HUES48 (cell line): ENCODE data around the gene FOXR1.

Experiments
- H3K27ac ChIP-seq: one replicate; pipeline ENCODE4 v1.7.0; 2013; ENCODE audit warnings: low read depth, low read length, inconsistent platforms
- H3K27me3 ChIP-seq: 2 replicates; pipeline ENCODE4 v1.6.1; 2013; ENCODE audit warnings: mild to moderate bottlenecking, low read length; ENCODE audit not compliant: control insufficient read depth, insufficient read depth
- H3K36me3 ChIP-seq: 2 replicates; pipeline ENCODE4 v1.6.1; 2013; ENCODE audit warnings: low read length; ENCODE audit not compliant: control insufficient read depth, insufficient read depth
- H3K4me1 ChIP-seq: 2 replicates; pipeline ENCODE4 v1.6.1; 2013; ENCODE audit warnings: mild to moderate bottlenecking, low read length; ENCODE audit not compliant: control insufficient read depth, insufficient read depth
- H3K4me3 ChIP-seq: 2 replicates; pipeline ENCODE4 v1.5.1; 2013; ENCODE audit warnings: mild to moderate bottlenecking, low read depth, low read length
- H3K9ac ChIP-seq: 2 replicates; pipeline ENCODE4 v1.6.1; 2013; ENCODE audit warnings: mild to moderate bottlenecking, low read depth, low read length, moderate library complexity
- H3K9me3 ChIP-seq: 2 replicates; pipeline ENCODE4 v1.6.1; 2013; ENCODE audit warnings: low read length; ENCODE audit not compliant: control insufficient read depth, insufficient read depth

The FOXR1 gene

GRCh38 chr11:119019996-119020395, 48.4 kb downstream of the FOXR1 start:
- H3K4me1 ChIP-seq = peaks cover 8% of the 10 kb centered on the region; the same call in 1 of the 2 replicates
- no peak overlapping the region for H3K9ac ChIP-seq
- no peak overlapping the region for H3K27ac ChIP-seq
- peak overlapping the region; percentile 98 for H3K4me3 ChIP-seq
- no peaks in the 10 kb centered on the region for H3K9me3 ChIP-seq
- H3K36me3 ChIP-seq = peaks cover 69% of the 10 kb centered on the region
- no peaks in the 10 kb centered on the region for H3K27me3 ChIP-seq

- H3K4me1 ChIP-seq = peaks cover 8% of the 10 kb centered on the region; the same call in 1 of the 2 replicates
- H3K27me3 ChIP-seq = no peaks in the 10 kb centered on the region
- H3K27ac ChIP-seq = no peak overlapping the region
- H3K36me3 ChIP-seq = peaks cover 69% of the 10 kb centered on the region
- H3K9ac ChIP-seq = no peak overlapping the region
- H3K9me3 ChIP-seq = no peaks in the 10 kb centered on the region
- H3K4me3 ChIP-seq = no peak overlapping the region
Observed at GRCh38 chr11:119021631-119022030, 50.1 kb downstream of the FOXR1 start.

GRCh38 chr11:119023741-119024140, 52.2 kb downstream of the FOXR1 start:
- H3K27me3 ChIP-seq = no peaks in the 10 kb centered on the region
- H3K9ac ChIP-seq = no peak overlapping the region

GRCh38 chr11:119024430-119025098, 53.0 kb downstream of the FOXR1 start:
- no peak overlapping the region for H3K27ac ChIP-seq
- no peak overlapping the region for H3K4me3 ChIP-seq
- H3K4me1 ChIP-seq = peaks cover 12% of the 10 kb centered on the region
- H3K36me3 ChIP-seq = peaks cover 86% of the 10 kb centered on the region
- H3K9ac ChIP-seq = no peak overlapping the region
- H3K9me3 ChIP-seq = no peaks in the 10 kb centered on the region
- no peaks in the 10 kb centered on the region for H3K27me3 ChIP-seq

More at GRCh38 chr11:119023741-119024140, 52.2 kb downstream of the FOXR1 start:
- H3K4me3 ChIP-seq = no peak overlapping the region
- no peak overlapping the region for H3K27ac ChIP-seq
- peaks cover 4% of the 10 kb centered on the region for H3K4me1 ChIP-seq
- H3K36me3 ChIP-seq = peaks cover 80% of the 10 kb centered on the region
- H3K9me3 ChIP-seq = no peaks in the 10 kb centered on the region

- H3K9me3 ChIP-seq = no peaks in the 10 kb centered on the region
- peaks cover 12% of the 10 kb centered on the region for H3K4me1 ChIP-seq
- no peaks in the 10 kb centered on the region for H3K27me3 ChIP-seq
- peaks cover 83% of the 10 kb centered on the region for H3K36me3 ChIP-seq
- no peak overlapping the region for H3K27ac ChIP-seq
- no peak overlapping the region for H3K4me3 ChIP-seq
- H3K9ac ChIP-seq = no peak overlapping the region
Observed at GRCh38 chr11:119025099-119025473, 53.5 kb downstream of the FOXR1 start.

GRCh38 chr11:119025541-119025940, 54.0 kb downstream of the FOXR1 start:
- Histone ChIP-seq H3K36me3 (peaks cover 81% of the 10 kb centered on the region), H3K9ac (no peak overlapping the region), H3K4me1 (peaks cover 12% of the 10 kb centered on the region)

GRCh38 chr11:119025978-119026766, 54.6 kb downstream of the FOXR1 start:
- H3K27ac ChIP-seq = no peak overlapping the region
- no peaks in the 10 kb centered on the region for H3K9me3 ChIP-seq
- H3K4me1 ChIP-seq = peaks cover 12% of the 10 kb centered on the region
- H3K36me3 ChIP-seq = peaks cover 79% of the 10 kb centered on the region
- no peaks in the 10 kb centered on the region for H3K27me3 ChIP-seq
- no peak overlapping the region for H3K9ac ChIP-seq
- H3K4me3 ChIP-seq = no peak overlapping the region

More at GRCh38 chr11:119025541-119025940, 54.0 kb downstream of the FOXR1 start:
- Histone ChIP-seq H3K9me3 (no peaks in the 10 kb centered on the region), H3K4me3 (no peak overlapping the region), H3K27me3 (no peaks in the 10 kb centered on the region), H3K27ac (no peak overlapping the region)

GRCh38 chr11:119026970-119027369, 55.4 kb downstream of the FOXR1 start:
- H3K9ac ChIP-seq = no peak overlapping the region
- H3K27me3 ChIP-seq = no peaks in the 10 kb centered on the region
- peaks cover 71% of the 10 kb centered on the region for H3K36me3 ChIP-seq
- H3K9me3 ChIP-seq = no peaks in the 10 kb centered on the region
- peaks cover 12% of the 10 kb centered on the region for H3K4me1 ChIP-seq
- H3K4me3 ChIP-seq = no peak overlapping the region
- H3K27ac ChIP-seq = no peak overlapping the region

- Histone ChIP-seq H3K27me3 (no peaks in the 10 kb centered on the region), H3K36me3 (peaks cover 64% of the 10 kb centered on the region), H3K4me1 (peaks cover 12% of the 10 kb centered on the region), H3K9me3 (no peaks in the 10 kb centered on the region), H3K27ac (no peak overlapping the region), H3K4me3 (no peak overlapping the region), H3K9ac (no peak overlapping the region)
Observed at GRCh38 chr11:119027561-119028345, 56.2 kb downstream of the FOXR1 start.

GRCh38 chr11:119028346-119029068, 56.9 kb downstream of the FOXR1 start:
- H3K4me1 ChIP-seq = peaks cover 12% of the 10 kb centered on the region
- no peak overlapping the region for H3K9ac ChIP-seq
- no peak overlapping the region for H3K27ac ChIP-seq
- no peaks in the 10 kb centered on the region for H3K27me3 ChIP-seq
- H3K4me3 ChIP-seq = peak overlapping the region; percentile 91; the same call in 1 of the 2 replicates
- H3K9me3 ChIP-seq = no peaks in the 10 kb centered on the region
- H3K36me3 ChIP-seq = peaks cover 57% of the 10 kb centered on the region
